ENCODE results near the gene DYRK1B. TPM values are rescaled to one million over a fixed set of nuclear protein-coding genes. Genes with fewer than 3 reads are reported as not detected.

The DYRK1B gene
- total and polyA plus RNA-seq, 2 donors (not counting 1 experiment from before 2014, with no cell fraction given), result 7.7 to 12.2 TPM

DNA sequence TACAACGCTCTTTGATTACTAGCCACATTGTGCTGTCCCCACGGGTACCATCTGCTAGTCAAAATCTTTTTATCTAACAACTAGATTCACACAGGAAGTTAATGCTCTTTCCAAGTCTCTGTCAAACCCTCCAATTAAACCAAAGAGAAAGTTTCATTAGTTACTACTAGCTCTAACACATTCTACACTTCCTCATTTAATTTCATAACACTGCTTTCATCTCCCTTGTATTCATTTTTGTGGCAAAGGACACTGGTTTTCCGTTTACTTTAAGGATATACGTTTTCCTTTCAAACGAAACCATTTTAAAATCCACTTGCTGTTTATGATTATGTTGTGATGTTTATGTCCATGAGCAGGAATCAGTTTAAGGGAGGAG, 5.3 kb downstream of the DYRK1B start:
- Histone ChIP-seq H2AFZ (ENCODE audit: low read length) (no peak overlapping the region), H3K36me3 (ENCODE audit: control insufficient read depth, insufficient read depth, low read length) (peaks cover 16% of the 10 kb centered on the region), H3K27me3 (ENCODE audit: control insufficient read depth, insufficient read depth, low read length) (no peaks in the 10 kb centered on the region), H3K9me3 (ENCODE audit: control insufficient read depth, insufficient read depth, low read depth, low read length) (no peaks in the 10 kb centered on the region), H3K79me2 (ENCODE audit: control insufficient read depth, insufficient read depth, low read length) (peaks cover 5% of the 10 kb centered on the region), H3K27ac (ENCODE audit: insufficient read depth, low read length) (no peak overlapping the region), H3K4me2 (ENCODE audit: extremely low read depth, insufficient read depth, low read length) (no peak overlapping the region), H3K9ac (ENCODE audit: insufficient read depth, low read length) (no peak overlapping the region), H3K4me1 (ENCODE audit: control insufficient read depth, extremely low read depth, insufficient read depth, low read length) (peaks cover 5% of the 10 kb centered on the region), H4K20me1 (ENCODE audit: control insufficient read depth, extremely low read depth, insufficient read depth, low read length) (no peaks in the 10 kb centered on the region), H3K4me3 (replicated peaks in 1 of 4; ENCODE audit: control extremely low read depth in 1 of 4, insufficient read depth in 1 of 4, low read depth in 3 of 4, low read length in 4 of 4) (no peak overlapping the region)
- DNase-seq (ENCODE audit: low read depth in 2 of 2), result no peak
- TF ChIP-seq EZH2 (IDR thresholded peaks at IDR 0.05; ENCODE audit: low read length, missing control alignments), result no peak
- TF ChIP-seq, protein P1, sequence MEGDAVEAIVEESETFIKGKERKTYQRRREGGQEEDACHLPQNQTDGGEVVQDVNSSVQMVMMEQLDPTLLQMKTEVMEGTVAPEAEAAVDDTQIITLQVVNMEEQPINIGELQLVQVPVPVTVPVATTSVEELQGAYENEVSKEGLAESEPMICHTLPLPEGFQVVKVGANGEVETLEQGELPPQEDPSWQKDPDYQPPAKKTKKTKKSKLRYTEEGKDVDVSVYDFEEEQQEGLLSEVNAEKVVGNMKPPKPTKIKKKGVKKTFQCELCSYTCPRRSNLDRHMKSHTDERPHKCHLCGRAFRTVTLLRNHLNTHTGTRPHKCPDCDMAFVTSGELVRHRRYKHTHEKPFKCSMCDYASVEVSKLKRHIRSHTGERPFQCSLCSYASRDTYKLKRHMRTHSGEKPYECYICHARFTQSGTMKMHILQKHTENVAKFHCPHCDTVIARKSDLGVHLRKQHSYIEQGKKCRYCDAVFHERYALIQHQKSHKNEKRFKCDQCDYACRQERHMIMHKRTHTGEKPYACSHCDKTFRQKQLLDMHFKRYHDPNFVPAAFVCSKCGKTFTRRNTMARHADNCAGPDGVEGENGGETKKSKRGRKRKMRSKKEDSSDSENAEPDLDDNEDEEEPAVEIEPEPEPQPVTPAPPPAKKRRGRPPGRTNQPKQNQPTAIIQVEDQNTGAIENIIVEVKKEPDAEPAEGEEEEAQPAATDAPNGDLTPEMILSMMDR (conservative IDR thresholded peaks at IDR 0.05 in 1 of 2, IDR thresholded peaks at IDR 0.05 in 1 of 2; ENCODE audit: low read depth in 1 of 2, low read length in 2 of 2), result no peak

DNA sequence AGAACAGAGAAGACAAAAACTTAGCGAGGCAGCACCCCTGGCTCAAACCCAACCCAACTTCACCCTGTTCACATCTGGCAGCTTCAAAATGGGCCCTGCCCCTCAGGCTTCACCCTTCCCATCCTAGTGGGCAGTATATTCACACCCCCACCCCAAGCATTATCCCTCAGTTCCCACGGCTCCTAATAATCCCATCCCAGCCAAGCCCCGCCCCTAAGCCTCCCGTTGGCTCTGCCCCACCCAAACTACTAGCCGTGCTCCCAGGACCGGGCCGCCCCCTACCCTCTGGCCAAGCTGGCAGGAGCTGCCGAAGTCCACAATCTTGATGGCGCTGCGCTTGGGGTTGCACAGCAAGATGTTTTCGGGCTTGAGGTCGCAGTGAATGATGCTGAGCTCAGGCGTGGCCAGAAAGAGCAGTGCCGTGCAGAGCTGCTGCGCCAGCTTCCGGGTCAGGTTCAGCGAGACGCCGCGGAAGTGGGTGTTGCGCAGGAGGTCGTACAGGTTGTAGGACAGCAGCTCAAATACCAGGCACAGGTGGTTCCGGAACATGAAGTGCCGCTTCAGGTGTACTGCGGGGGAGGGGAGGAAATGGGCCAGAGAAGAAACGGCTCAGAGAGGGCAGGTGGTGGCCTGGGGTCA, 5.8 kb downstream of the DYRK1B start:
- H3K4me1 ChIP-seq (ENCODE audit: control insufficient read depth, extremely low read depth, insufficient read depth, low read length), result peaks cover 5% of the 10 kb centered on the region
- TF ChIP-seq, protein P1 (conservative IDR thresholded peaks at IDR 0.05 in 1 of 2, IDR thresholded peaks at IDR 0.05 in 1 of 2; ENCODE audit: low read depth in 1 of 2, low read length in 2 of 2), result no peak
- TF ChIP-seq EZH2 (IDR thresholded peaks at IDR 0.05; ENCODE audit: low read length, missing control alignments), result no peak
- no peaks in the 10 kb centered on the region for H3K27me3 ChIP-seq (ENCODE audit: control insufficient read depth, insufficient read depth, low read length)
- no peak overlapping the region for H3K4me2 ChIP-seq (ENCODE audit: extremely low read depth, insufficient read depth, low read length)
- no peaks in the 10 kb centered on the region for H4K20me1 ChIP-seq (ENCODE audit: control insufficient read depth, extremely low read depth, insufficient read depth, low read length)
- H3K79me2 ChIP-seq (ENCODE audit: control insufficient read depth, insufficient read depth, low read length), result peaks cover 5% of the 10 kb centered on the region
- H3K9ac ChIP-seq (ENCODE audit: insufficient read depth, low read length), result no peak overlapping the region
- no peak overlapping the region for H2AFZ ChIP-seq (ENCODE audit: low read length)
- peaks cover 16% of the 10 kb centered on the region for H3K36me3 ChIP-seq (ENCODE audit: control insufficient read depth, insufficient read depth, low read length)
- DNase-seq (ENCODE audit: low read depth in 2 of 2), result no peak
- no peak overlapping the region for H3K27ac ChIP-seq (ENCODE audit: insufficient read depth, low read length)
- no peak overlapping the region for H3K4me3 ChIP-seq (replicated peaks in 1 of 4; ENCODE audit: control extremely low read depth in 1 of 4, insufficient read depth in 1 of 4, low read depth in 3 of 4, low read length in 4 of 4)
- H3K9me3 ChIP-seq (ENCODE audit: control insufficient read depth, insufficient read depth, low read depth, low read length), result no peaks in the 10 kb centered on the region

DNA sequence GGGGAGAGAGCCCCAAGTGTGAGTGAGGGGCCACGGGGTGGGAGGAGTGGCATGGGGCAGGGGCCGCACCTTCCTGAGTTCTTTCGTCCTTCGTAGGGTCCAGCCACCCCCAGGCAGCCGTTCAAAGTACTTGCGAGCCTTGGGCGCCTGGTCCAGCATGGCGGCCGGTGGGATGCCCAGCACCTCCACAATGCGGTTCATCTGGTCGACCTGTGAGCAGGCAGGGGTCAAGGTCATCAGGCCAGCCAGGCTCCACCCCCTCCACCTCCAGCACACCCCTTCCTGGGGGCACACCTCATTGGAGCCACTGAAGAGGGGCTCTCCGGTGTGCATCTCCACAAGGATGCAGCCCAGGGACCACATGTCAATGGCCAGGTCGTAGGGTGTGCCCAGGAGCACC, 6.7 kb downstream of the DYRK1B start:
- Histone ChIP-seq H3K36me3 (ENCODE audit: control insufficient read depth, insufficient read depth, low read length) (peaks cover 16% of the 10 kb centered on the region), H2AFZ (ENCODE audit: low read length) (no peak overlapping the region), H3K27ac (ENCODE audit: insufficient read depth, low read length) (no peak overlapping the region), H3K79me2 (ENCODE audit: control insufficient read depth, insufficient read depth, low read length) (no peaks in the 10 kb centered on the region), H3K4me2 (ENCODE audit: extremely low read depth, insufficient read depth, low read length) (no peak overlapping the region), H3K4me1 (ENCODE audit: control insufficient read depth, extremely low read depth, insufficient read depth, low read length) (peaks cover 2% of the 10 kb centered on the region), H3K4me3 (replicated peaks in 1 of 4; ENCODE audit: control extremely low read depth in 1 of 4, insufficient read depth in 1 of 4, low read depth in 3 of 4, low read length in 4 of 4) (no peak overlapping the region), H3K9ac (ENCODE audit: insufficient read depth, low read length) (no peak overlapping the region), H3K27me3 (ENCODE audit: control insufficient read depth, insufficient read depth, low read length) (no peaks in the 10 kb centered on the region), H3K9me3 (ENCODE audit: control insufficient read depth, insufficient read depth, low read depth, low read length) (no peaks in the 10 kb centered on the region), H4K20me1 (ENCODE audit: control insufficient read depth, extremely low read depth, insufficient read depth, low read length) (no peaks in the 10 kb centered on the region)
- no peak for DNase-seq (ENCODE audit: low read depth in 2 of 2)
- TF ChIP-seq EZH2 (IDR thresholded peaks at IDR 0.05; ENCODE audit: low read length, missing control alignments), result no peak
- TF ChIP-seq, protein P1 (conservative IDR thresholded peaks at IDR 0.05 in 1 of 2, IDR thresholded peaks at IDR 0.05 in 1 of 2; ENCODE audit: low read depth in 1 of 2, low read length in 2 of 2), result no peak
